ENCODE measurements around the gene ACKR3. TPM values are rescaled to one million over a fixed set of nuclear protein-coding genes. Genes with fewer than 3 reads are reported as not detected.

ACKR3 gene
- total and polyA plus RNA-seq, 10 of the 15 experiments (the other 5 are each of a cell fraction or from before 2014, with no cell fraction given) = 3.0 to 154 (median 6.4) TPM

GRCh38 chr2:236552581-236553363, 16.9 kb upstream of the ACKR3 start:
- POLR2A ChIA-PET = interaction anchor here (1.4 kb wide), 1 partner anchor 16 kb away, joined by 4 read pairs; no protein-coding TSS in a partner anchor
- peaks cover 68% of the 10 kb centered on the region for H3K4me1 ChIP-seq (ENCODE audit: control insufficient read depth, insufficient read depth, low read length)
- no peak for ATAC-seq

GRCh38 chr2:236553522-236553921, 16.1 kb upstream of the ACKR3 start:
- no peak overlapping the region for H3K9ac ChIP-seq (ENCODE audit: control insufficient read depth, insufficient read depth, low read length)
- ChIA-PET RAD21 (ENCODE audit: unreplicated experiment) (interaction anchor here (0.9 to 8.4 kb wide), 3 partner anchors 16 to 24 kb away, joined by 3 to 85 read pairs (median 3); partner anchors contain the start of gene ACKR3), CTCF (interaction anchor here (1.5 to 4.9 kb wide), 3 partner anchors 8 to 40 kb away, joined by 5 to 29 read pairs (median 27); partner anchors contain the start of gene ACKR3), SMC1A (ENCODE audit: uncharacterized antibody, unreplicated experiment) (interaction anchor here (1.4 to 9.1 kb wide), 2 partner anchors 16 to 17 kb away, joined by 12 to 106 read pairs; partner anchors contain the start of gene ACKR3), POLR2A (interaction anchor here (1.4 kb wide), 1 partner anchor 17 kb away, joined by 4 read pairs; no protein-coding TSS in a partner anchor)
- H2AFZ ChIP-seq (ENCODE audit: control insufficient read depth, low read depth, low read length) = no peak overlapping the region
- ATAC-seq = no peak
- in situ Hi-C loops (cut with MboI) (no loop called here), intact Hi-C loops (cut with micrococcal nuclease; ENCODE audit: unreplicated experiment) (loop anchor here (2.0 kb wide), 1 partner anchor 15 kb away; the partner anchor contains the start of gene ACKR3)
- WGBS (ENCODE audit: insufficient coverage, insufficient replicate concordance, low lambda C conversion rate, missing lambda C conversion rate) = 43% methylated on average over 8 of the region's 8 CpGs
- H3K36me3 ChIP-seq (ENCODE audit: control insufficient read depth in 2 of 2, insufficient read depth in 2 of 2, low read length in 1 of 2) = no peaks in the 10 kb centered on the region
- no peaks in the 10 kb centered on the region for H3K27me3 ChIP-seq (replicated peaks in 1 of 2; ENCODE audit: control insufficient read depth in 2 of 2, insufficient read depth in 2 of 2, low read length in 1 of 2)
- peak overlapping the region; percentile 13; the same call in 1 of the 2 replicates for H3K27ac ChIP-seq (ENCODE audit: control insufficient read depth, insufficient read depth)
- BruUV-seq (replicated peaks) = no TSS peak
- no peaks in the 10 kb centered on the region for H3K79me2 ChIP-seq (ENCODE audit: control insufficient read depth, insufficient read depth, low read length)
- H4K20me1 ChIP-seq (ENCODE audit: control insufficient read depth, insufficient read depth) = no peaks in the 10 kb centered on the region
- FAIRE-seq = no peak
- peaks cover 71% of the 10 kb centered on the region for H3K4me1 ChIP-seq (ENCODE audit: control insufficient read depth, insufficient read depth, low read length)
- no peak for DNase-seq (ENCODE audit: low read depth, low spot score)
- no peak for TF ChIP-seq JUND (IDR thresholded peaks at IDR 0.05; ENCODE audit: low read depth, low read length)
- TF ChIP-seq REST (IDR thresholded peaks at IDR 0.05; ENCODE audit: low read depth, low read length) = no peak
- no peak for TF ChIP-seq TAF1 (IDR thresholded peaks at IDR 0.05; ENCODE audit: borderline replicate concordance, low read depth, low read length)
- TF ChIP-seq ETV6 (conservative IDR thresholded peaks at IDR 0.05 in 1 of 2, IDR thresholded peaks at IDR 0.05 in 1 of 2; ENCODE audit: borderline replicate concordance in 1 of 2, low read depth in 1 of 2) = peak in 1 of 2 experiments; percentile 60; a peak in 1 of 4 replicates
- peak; percentile 30; the same call in 1 of the 2 replicates for TF ChIP-seq JUNB (IDR thresholded peaks at IDR 0.05)
- no peak overlapping the region for H3K4me3 ChIP-seq
- H3K9me3 ChIP-seq (replicated peaks; ENCODE audit: control insufficient read depth, insufficient read depth, low read length) = peaks cover 8% of the 10 kb centered on the region; the same call in 2 of the 3 replicates
- H3K4me2 ChIP-seq (ENCODE audit: control insufficient read depth, insufficient read depth) = peak overlapping the region; percentile 23

More at GRCh38 chr2:236552581-236553363, 16.9 kb upstream of the ACKR3 start:
- ChIA-PET RAD21 (ENCODE audit: unreplicated experiment) (interaction anchor here (0.9 to 8.4 kb wide), 2 partner anchors 17 to 23 kb away, joined by 3 to 85 read pairs; partner anchors contain the start of gene ACKR3), CTCF (interaction anchor here (3.9 to 4.9 kb wide), 2 partner anchors 17 to 39 kb away, joined by 27 to 29 read pairs; partner anchors contain the start of gene ACKR3), SMC1A (ENCODE audit: uncharacterized antibody, unreplicated experiment) (interaction anchor here (1.4 to 9.1 kb wide), 2 partner anchors 16 to 17 kb away, joined by 12 to 106 read pairs; partner anchors contain the start of gene ACKR3)
- no TSS peak for BruUV-seq (replicated peaks)
- WGBS (ENCODE audit: insufficient coverage, insufficient replicate concordance, low lambda C conversion rate, missing lambda C conversion rate) = 93% methylated on average over 10 of the region's 11 CpGs
- peak; percentile 8; the same call in 1 of the 2 replicates for TF ChIP-seq EED (IDR thresholded peaks at IDR 0.05; ENCODE audit: low read depth)
- peak; percentile 19; the same call in 1 of the 2 replicates for TF ChIP-seq TCF12 (IDR thresholded peaks at IDR 0.05; ENCODE audit: low read depth, low read length)
- TF ChIP-seq CBFB (IDR thresholded peaks at IDR 0.05; ENCODE audit: low read depth) = 0 out of 2 replicates have a peak, but pooled peaks have one; percentile 21
- peak; percentile 34; the same call in 1 of the 2 replicates for TF ChIP-seq RUNX3 (IDR thresholded peaks at IDR 0.05; ENCODE audit: low read length)
- no peak for TF ChIP-seq POLR2AphosphoS2 (IDR thresholded peaks at IDR 0.05; ENCODE audit: low read depth, low read length)
- Histone ChIP-seq H3K36me3 (ENCODE audit: control insufficient read depth in 2 of 2, insufficient read depth in 2 of 2, low read length in 1 of 2) (no peaks in the 10 kb centered on the region), H4K20me1 (ENCODE audit: control insufficient read depth, insufficient read depth) (no peaks in the 10 kb centered on the region), H3K9ac (ENCODE audit: control insufficient read depth, insufficient read depth, low read length) (no peak overlapping the region), H3K9me3 (replicated peaks; ENCODE audit: control insufficient read depth, insufficient read depth, low read length) (peaks cover 8% of the 10 kb centered on the region; the same call in 2 of the 3 replicates), H3K4me2 (ENCODE audit: control insufficient read depth, insufficient read depth) (peak overlapping the region; percentile 23), H2AFZ (ENCODE audit: control insufficient read depth, low read depth, low read length) (no peak overlapping the region), H3K79me2 (ENCODE audit: control insufficient read depth, insufficient read depth, low read length) (no peaks in the 10 kb centered on the region), H3K27me3 (replicated peaks in 1 of 2; ENCODE audit: control insufficient read depth in 2 of 2, insufficient read depth in 2 of 2, low read length in 1 of 2) (no peaks in the 10 kb centered on the region), H3K27ac (ENCODE audit: control insufficient read depth, insufficient read depth) (peak overlapping the region; percentile 91), H3K4me3 (peak overlapping the region; percentile 2; the same call in 1 of the 2 replicates)
- in situ Hi-C loops (cut with MboI) (no loop called here), intact Hi-C loops (cut with micrococcal nuclease; ENCODE audit: unreplicated experiment) (loop anchor here (2.0 kb wide), 1 partner anchor 16 kb away; the partner anchor contains the start of gene ACKR3)
- no peak for FAIRE-seq
- no peak for DNase-seq (ENCODE audit: low read depth, low spot score)
